Measurements from ENCODE around the gene CAMK2D.

DNA sequence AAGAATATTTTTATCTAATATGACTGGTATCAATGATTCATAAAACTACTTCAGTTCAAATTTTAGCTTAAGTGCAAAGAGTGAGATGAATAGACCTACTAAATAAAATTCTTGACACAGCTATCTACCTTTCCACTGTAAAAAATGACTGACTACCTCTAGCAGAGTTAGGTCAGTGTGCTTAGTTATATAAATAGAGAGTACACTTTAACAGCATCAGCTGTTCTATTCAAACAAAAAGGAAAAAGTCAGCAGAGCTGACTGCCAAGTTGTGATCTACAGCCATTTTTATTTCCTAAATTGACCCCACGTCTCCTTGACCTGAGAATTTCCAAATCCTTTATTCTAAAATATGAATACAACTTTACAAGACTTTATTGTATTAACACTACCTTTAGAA, 262.4 kb downstream of the CAMK2D start:
- TF ChIP-seq, protein P1, sequence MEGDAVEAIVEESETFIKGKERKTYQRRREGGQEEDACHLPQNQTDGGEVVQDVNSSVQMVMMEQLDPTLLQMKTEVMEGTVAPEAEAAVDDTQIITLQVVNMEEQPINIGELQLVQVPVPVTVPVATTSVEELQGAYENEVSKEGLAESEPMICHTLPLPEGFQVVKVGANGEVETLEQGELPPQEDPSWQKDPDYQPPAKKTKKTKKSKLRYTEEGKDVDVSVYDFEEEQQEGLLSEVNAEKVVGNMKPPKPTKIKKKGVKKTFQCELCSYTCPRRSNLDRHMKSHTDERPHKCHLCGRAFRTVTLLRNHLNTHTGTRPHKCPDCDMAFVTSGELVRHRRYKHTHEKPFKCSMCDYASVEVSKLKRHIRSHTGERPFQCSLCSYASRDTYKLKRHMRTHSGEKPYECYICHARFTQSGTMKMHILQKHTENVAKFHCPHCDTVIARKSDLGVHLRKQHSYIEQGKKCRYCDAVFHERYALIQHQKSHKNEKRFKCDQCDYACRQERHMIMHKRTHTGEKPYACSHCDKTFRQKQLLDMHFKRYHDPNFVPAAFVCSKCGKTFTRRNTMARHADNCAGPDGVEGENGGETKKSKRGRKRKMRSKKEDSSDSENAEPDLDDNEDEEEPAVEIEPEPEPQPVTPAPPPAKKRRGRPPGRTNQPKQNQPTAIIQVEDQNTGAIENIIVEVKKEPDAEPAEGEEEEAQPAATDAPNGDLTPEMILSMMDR (conservative IDR thresholded peaks at IDR 0.05; ENCODE audit: low read depth in 2 of 2), result no peak
- TF ChIP-seq JUNB (IDR thresholded peaks at IDR 0.05; ENCODE audit: unreplicated experiment) (no peak), POLR2AphosphoS5 (IDR thresholded peaks at IDR 0.05; ENCODE audit: low read depth) (no peak), EZH2 (IDR thresholded peaks at IDR 0.05; ENCODE audit: low read depth, unreplicated experiment) (no peak), EZH2phosphoT487 (IDR thresholded peaks at IDR 0.05; ENCODE audit: unreplicated experiment) (no peak), CREB1 (CRISPR knock-in tag; IDR thresholded peaks at IDR 0.05; ENCODE audit: low read depth) (no peak), STAT1 (IDR thresholded peaks at IDR 0.05; ENCODE audit: unreplicated experiment) (no peak)
- TF ChIP-seq, protein P2, sequence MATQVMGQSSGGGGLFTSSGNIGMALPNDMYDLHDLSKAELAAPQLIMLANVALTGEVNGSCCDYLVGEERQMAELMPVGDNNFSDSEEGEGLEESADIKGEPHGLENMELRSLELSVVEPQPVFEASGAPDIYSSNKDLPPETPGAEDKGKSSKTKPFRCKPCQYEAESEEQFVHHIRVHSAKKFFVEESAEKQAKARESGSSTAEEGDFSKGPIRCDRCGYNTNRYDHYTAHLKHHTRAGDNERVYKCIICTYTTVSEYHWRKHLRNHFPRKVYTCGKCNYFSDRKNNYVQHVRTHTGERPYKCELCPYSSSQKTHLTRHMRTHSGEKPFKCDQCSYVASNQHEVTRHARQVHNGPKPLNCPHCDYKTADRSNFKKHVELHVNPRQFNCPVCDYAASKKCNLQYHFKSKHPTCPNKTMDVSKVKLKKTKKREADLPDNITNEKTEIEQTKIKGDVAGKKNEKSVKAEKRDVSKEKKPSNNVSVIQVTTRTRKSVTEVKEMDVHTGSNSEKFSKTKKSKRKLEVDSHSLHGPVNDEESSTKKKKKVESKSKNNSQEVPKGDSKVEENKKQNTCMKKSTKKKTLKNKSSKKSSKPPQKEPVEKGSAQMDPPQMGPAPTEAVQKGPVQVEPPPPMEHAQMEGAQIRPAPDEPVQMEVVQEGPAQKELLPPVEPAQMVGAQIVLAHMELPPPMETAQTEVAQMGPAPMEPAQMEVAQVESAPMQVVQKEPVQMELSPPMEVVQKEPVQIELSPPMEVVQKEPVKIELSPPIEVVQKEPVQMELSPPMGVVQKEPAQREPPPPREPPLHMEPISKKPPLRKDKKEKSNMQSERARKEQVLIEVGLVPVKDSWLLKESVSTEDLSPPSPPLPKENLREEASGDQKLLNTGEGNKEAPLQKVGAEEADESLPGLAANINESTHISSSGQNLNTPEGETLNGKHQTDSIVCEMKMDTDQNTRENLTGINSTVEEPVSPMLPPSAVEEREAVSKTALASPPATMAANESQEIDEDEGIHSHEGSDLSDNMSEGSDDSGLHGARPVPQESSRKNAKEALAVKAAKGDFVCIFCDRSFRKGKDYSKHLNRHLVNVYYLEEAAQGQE (IDR thresholded peaks at IDR 0.05; ENCODE audit: unreplicated experiment), result no peak
- TF ChIP-seq, protein P3, sequence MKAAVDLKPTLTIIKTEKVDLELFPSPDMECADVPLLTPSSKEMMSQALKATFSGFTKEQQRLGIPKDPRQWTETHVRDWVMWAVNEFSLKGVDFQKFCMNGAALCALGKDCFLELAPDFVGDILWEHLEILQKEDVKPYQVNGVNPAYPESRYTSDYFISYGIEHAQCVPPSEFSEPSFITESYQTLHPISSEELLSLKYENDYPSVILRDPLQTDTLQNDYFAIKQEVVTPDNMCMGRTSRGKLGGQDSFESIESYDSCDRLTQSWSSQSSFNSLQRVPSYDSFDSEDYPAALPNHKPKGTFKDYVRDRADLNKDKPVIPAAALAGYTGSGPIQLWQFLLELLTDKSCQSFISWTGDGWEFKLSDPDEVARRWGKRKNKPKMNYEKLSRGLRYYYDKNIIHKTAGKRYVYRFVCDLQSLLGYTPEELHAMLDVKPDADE (IDR thresholded peaks at IDR 0.05), result no peak
